Measurements from ENCODE around the gene DDX21.
"Not testable (repeated sequence)": the region's sequence is repeated elsewhere in the genome, so short reads cannot be mapped to it uniquely, and the experiment has no call there.

Gene DDX21

GRCh38 chr10:68955832-68956532 is at the start of gene DDX21:
Gene DDX21, plus strand, starts transcription at chr10:68956170. Its CDS starts 56 bp downstream, at chr10:68956226.
- DNase-seq = peak; percentile 97

GRCh38 chr10:68924593-68924992 is 31.4 kb upstream of the DDX21 start:
- no peak for DNase-seq

- DNase-seq = no peak
Measured at GRCh38 chr10:68925489-68925888, 30.5 kb upstream of the DDX21 start.

GRCh38 chr10:68929157-68929556 is 26.8 kb upstream of the DDX21 start:
- not testable (repeated sequence) for DNase-seq

- DNase-seq = not testable (repeated sequence)
Measured at GRCh38 chr10:68929888-68930287, 26.1 kb upstream of the DDX21 start.

GRCh38 chr10:68932860-68933259 is 23.1 kb upstream of the DDX21 start:
- not testable (repeated sequence) for DNase-seq

GRCh38 chr10:68934994-68935393 is 21.0 kb upstream of the DDX21 start:
- no peak for DNase-seq

- no peak for DNase-seq
Measured at GRCh38 chr10:68938117-68938516, 17.9 kb upstream of the DDX21 start.

- DNase-seq = no peak
Measured at GRCh38 chr10:68938884-68939283, 17.1 kb upstream of the DDX21 start.

- DNase-seq = not testable (repeated sequence)
Measured at GRCh38 chr10:68940917-68941316, 15.1 kb upstream of the DDX21 start.

GRCh38 chr10:68950598-68950997 is 5.4 kb upstream of the DDX21 start:
- DNase-seq = no peak

GRCh38 chr10:68954904-68955303 is 1.1 kb upstream of the DDX21 start:
- no peak for DNase-seq

GRCh38 chr10:68955355-68955831 is 577 bp upstream of the DDX21 start:
- no peak for DNase-seq

- no peak for DNase-seq
Measured at GRCh38 chr10:68957284-68957615, 1.3 kb downstream of the DDX21 start.

- peak; percentile 55 for DNase-seq
Measured at GRCh38 chr10:68957654-68958053, 1.7 kb downstream of the DDX21 start.

- peak; percentile 58 for DNase-seq
Measured at GRCh38 chr10:68959695-68960527, 3.9 kb downstream of the DDX21 start.

- no peak for DNase-seq
Measured at GRCh38 chr10:68963151-68963550, 7.2 kb downstream of the DDX21 start.

- DNase-seq = no peak
Measured at GRCh38 chr10:68973975-68974374, 18.0 kb downstream of the DDX21 start.

- not testable (repeated sequence) for DNase-seq
Measured at GRCh38 chr10:68975936-68976473, 20.0 kb downstream of the DDX21 start.

- DNase-seq = not testable (repeated sequence)
Measured at GRCh38 chr10:68979738-68980137, 23.8 kb downstream of the DDX21 start.

GRCh38 chr10:68981074-68981473 is 25.1 kb downstream of the DDX21 start:
- DNase-seq = peak; percentile 15

- DNase-seq = no peak
Measured at GRCh38 chr10:68982389-68982788, 26.4 kb downstream of the DDX21 start.

- peak; percentile 41 for DNase-seq
Measured at GRCh38 chr10:68987611-68988010, 31.6 kb downstream of the DDX21 start.

All from OCI-M1 (cell line).